ENCODE results near the gene DOCK4.

The DOCK4 gene

DNA sequence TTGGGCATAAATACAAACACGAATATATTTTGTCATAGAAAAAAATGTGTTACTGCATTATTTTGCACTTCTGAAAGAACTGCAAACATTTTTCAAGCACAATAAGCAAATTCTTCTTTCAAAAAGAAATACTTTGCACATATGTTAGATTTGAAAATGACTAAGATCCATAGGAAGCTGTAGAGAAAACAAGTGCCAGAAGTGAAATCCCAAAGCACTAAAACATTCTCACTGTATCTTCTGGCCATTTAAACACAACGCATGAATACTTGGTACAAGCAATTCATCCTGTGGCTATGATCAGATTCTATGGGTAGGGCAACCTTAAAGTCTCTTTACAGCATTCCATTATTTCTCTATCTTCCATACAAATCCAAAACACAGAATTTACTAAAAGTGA is 418.5 kb downstream of the DOCK4 start:
- Histone ChIP-seq H3K79me1 (ENCODE audit: low read length) (peaks cover 2% of the 10 kb centered on the region), H3K14ac (ENCODE audit: low read length) (no peak overlapping the region), H2BK5ac (ENCODE audit: low read depth, low read length, poor library complexity) (no peak overlapping the region), H2BK120ac (ENCODE audit: insufficient read depth, low read length, poor library complexity) (no peak overlapping the region), H3K27me3 (ENCODE audit: insufficient read depth, low read length) (no peaks in the 10 kb centered on the region), H3K79me2 (ENCODE audit: control insufficient read depth, insufficient read depth, low read length, poor library complexity) (no peaks in the 10 kb centered on the region), H3K4me1 (ENCODE audit: control insufficient read depth in 1 of 2, insufficient read depth in 2 of 2, low read length in 2 of 2) (peaks cover 2 to 5% of the 10 kb centered on the region in 2 experiments), H3K27ac (ENCODE audit: low read depth, low read length) (no peak overlapping the region), H3K18ac (ENCODE audit: low read length) (no peak overlapping the region), H3K9ac (ENCODE audit: low read length) (no peak overlapping the region), H4K8ac (ENCODE audit: low read depth, low read length) (no peak overlapping the region), H3K4me2 (ENCODE audit: low read length) (no peak overlapping the region), H2AK5ac (ENCODE audit: low read length) (no peak overlapping the region), H4K12ac (ENCODE audit: low read depth, low read length) (no peak overlapping the region), H3K23ac (ENCODE audit: low read length) (no peak overlapping the region), H2AFZ (ENCODE audit: insufficient read depth, low read length, poor library complexity) (no peak overlapping the region), H3K36me3 (ENCODE audit: control insufficient read depth in 1 of 2, insufficient read depth in 2 of 2, low read length in 2 of 2) (peaks cover 0 to 2% of the 10 kb centered on the region in 2 experiments), H3K4ac (ENCODE audit: low read depth, low read length) (no peak overlapping the region), H2BK12ac (ENCODE audit: low read length) (no peak overlapping the region), H3K4me3 (ENCODE audit: low read depth, low read length) (no peak overlapping the region), H3K9me3 (ENCODE audit: insufficient read depth, low read depth, low read length) (no peaks in the 10 kb centered on the region), H4K91ac (ENCODE audit: low read depth, low read length) (no peak overlapping the region)
- DNase-seq: no peak
- WGBS (ENCODE audit: extremely low coverage, insufficient coverage, insufficient read length): no CpG with 5 or more reads among the region's 2 CpGs

- no peak overlapping the region for H4K12ac ChIP-seq (ENCODE audit: low read depth, low read length)
- H3K79me1 ChIP-seq (ENCODE audit: low read length): peaks cover 2% of the 10 kb centered on the region
- H3K79me2 ChIP-seq (ENCODE audit: control insufficient read depth, insufficient read depth, low read length, poor library complexity): no peaks in the 10 kb centered on the region
- H2BK5ac ChIP-seq (ENCODE audit: low read depth, low read length, poor library complexity): no peak overlapping the region
- no peak for DNase-seq
- H3K4ac ChIP-seq (ENCODE audit: low read depth, low read length): no peak overlapping the region
- no peak overlapping the region for H3K27ac ChIP-seq (ENCODE audit: low read depth, low read length)
- no peak overlapping the region for H4K8ac ChIP-seq (ENCODE audit: low read depth, low read length)
- H2BK120ac ChIP-seq (ENCODE audit: insufficient read depth, low read length, poor library complexity): no peak overlapping the region
- H3K36me3 ChIP-seq (ENCODE audit: control insufficient read depth in 1 of 2, insufficient read depth in 2 of 2, low read length in 2 of 2): peaks cover 0 to 2% of the 10 kb centered on the region in 2 experiments
- H3K9me3 ChIP-seq (ENCODE audit: insufficient read depth, low read depth, low read length): no peaks in the 10 kb centered on the region
- no peak overlapping the region for H2AK5ac ChIP-seq (ENCODE audit: low read length)
- H3K18ac ChIP-seq (ENCODE audit: low read length): no peak overlapping the region
- no peak overlapping the region for H2AFZ ChIP-seq (ENCODE audit: insufficient read depth, low read length, poor library complexity)
- H3K14ac ChIP-seq (ENCODE audit: low read length): no peak overlapping the region
- no peak overlapping the region for H3K4me2 ChIP-seq (ENCODE audit: low read length)
- no peaks in the 10 kb centered on the region for H3K27me3 ChIP-seq (ENCODE audit: insufficient read depth, low read length)
- no peak overlapping the region for H4K91ac ChIP-seq (ENCODE audit: low read depth, low read length)
- H3K9ac ChIP-seq (ENCODE audit: low read length): no peak overlapping the region
- H3K4me1 ChIP-seq (ENCODE audit: control insufficient read depth in 1 of 2, insufficient read depth in 2 of 2, low read length in 2 of 2): peaks cover 2 to 5% of the 10 kb centered on the region in 2 experiments
- no peak overlapping the region for H3K23ac ChIP-seq (ENCODE audit: low read length)
- no peak overlapping the region for H3K4me3 ChIP-seq (ENCODE audit: low read depth, low read length)
- no peak overlapping the region for H2BK12ac ChIP-seq (ENCODE audit: low read length)
Observed at GRCh38 chr7:111787099-111787498, 419.1 kb downstream of the DOCK4 start.

DNA sequence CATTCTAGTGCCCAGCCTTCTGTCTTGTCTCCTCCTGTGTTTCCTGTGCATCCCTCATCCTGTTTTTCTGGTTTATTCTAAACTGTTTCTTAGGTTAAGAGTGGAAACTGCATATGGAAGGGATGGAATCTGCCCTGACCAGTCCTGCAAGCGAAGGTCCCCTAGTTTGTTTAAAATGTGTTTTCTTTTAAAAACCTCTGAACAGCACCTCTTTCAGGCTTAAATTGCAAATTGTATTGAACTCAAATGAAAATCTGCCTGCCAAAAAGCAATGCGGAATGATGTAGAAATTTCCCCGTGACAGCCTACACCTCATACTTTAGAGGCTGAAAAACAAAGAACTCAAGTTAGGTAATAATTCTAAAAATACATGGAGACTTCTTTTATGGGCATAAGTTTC is 421.1 kb downstream of the DOCK4 start:
- peaks cover 2% of the 10 kb centered on the region for H3K79me1 ChIP-seq (ENCODE audit: low read length)
- no peaks in the 10 kb centered on the region for H3K79me2 ChIP-seq (ENCODE audit: control insufficient read depth, insufficient read depth, low read length, poor library complexity)
- H2AK5ac ChIP-seq (ENCODE audit: low read length): no peak overlapping the region
- H3K4me2 ChIP-seq (ENCODE audit: low read length): peak overlapping the region; percentile 51
- no peak overlapping the region for H4K91ac ChIP-seq (ENCODE audit: low read depth, low read length)
- no peak overlapping the region for H2AFZ ChIP-seq (ENCODE audit: insufficient read depth, low read length, poor library complexity)
- H3K9me3 ChIP-seq (ENCODE audit: insufficient read depth, low read depth, low read length): no peaks in the 10 kb centered on the region
- H3K14ac ChIP-seq (ENCODE audit: low read length): no peak overlapping the region
- no peak overlapping the region for H2BK12ac ChIP-seq (ENCODE audit: low read length)
- peak overlapping the region; percentile 54 for H3K27ac ChIP-seq (ENCODE audit: low read depth, low read length)
- no peaks in the 10 kb centered on the region for H3K27me3 ChIP-seq (ENCODE audit: insufficient read depth, low read length)
- H4K12ac ChIP-seq (ENCODE audit: low read depth, low read length): no peak overlapping the region
- H3K4me1 ChIP-seq (ENCODE audit: control insufficient read depth in 1 of 2, insufficient read depth in 2 of 2, low read length in 2 of 2): peaks cover 2% of the 10 kb centered on the region in 2 experiments
- H3K4me3 ChIP-seq (ENCODE audit: low read depth, low read length): no peak overlapping the region
- no CpG with 5 or more reads among the region's 3 CpGs for WGBS (ENCODE audit: extremely low coverage, insufficient coverage, insufficient read length)
- DNase-seq: peak; percentile 8 to 64
- H3K9ac ChIP-seq (ENCODE audit: low read length): no peak overlapping the region
- no peak overlapping the region for H3K18ac ChIP-seq (ENCODE audit: low read length)
- H4K8ac ChIP-seq (ENCODE audit: low read depth, low read length): no peak overlapping the region
- no peak overlapping the region for H3K4ac ChIP-seq (ENCODE audit: low read depth, low read length)
- no peak overlapping the region for H2BK5ac ChIP-seq (ENCODE audit: low read depth, low read length, poor library complexity)
- H2BK120ac ChIP-seq (ENCODE audit: insufficient read depth, low read length, poor library complexity): no peak overlapping the region
- H3K23ac ChIP-seq (ENCODE audit: low read length): no peak overlapping the region
- peaks cover 0 to under 1% of the 10 kb centered on the region in 2 experiments for H3K36me3 ChIP-seq (ENCODE audit: control insufficient read depth in 1 of 2, insufficient read depth in 2 of 2, low read length in 2 of 2)

- Histone ChIP-seq H4K8ac (ENCODE audit: low read depth, low read length) (no peak overlapping the region), H3K4ac (ENCODE audit: low read depth, low read length) (no peak overlapping the region), H2BK120ac (ENCODE audit: insufficient read depth, low read length, poor library complexity) (peak overlapping the region; percentile 17), H2BK12ac (ENCODE audit: low read length) (no peak overlapping the region), H4K91ac (ENCODE audit: low read depth, low read length) (no peak overlapping the region), H3K9ac (ENCODE audit: low read length) (no peak overlapping the region), H3K23ac (ENCODE audit: low read length) (no peak overlapping the region), H3K14ac (ENCODE audit: low read length) (no peak overlapping the region), H3K4me1 (ENCODE audit: control insufficient read depth in 1 of 2, insufficient read depth in 2 of 2, low read length in 2 of 2) (peaks cover 2% of the 10 kb centered on the region in 2 experiments), H3K9me3 (ENCODE audit: insufficient read depth, low read depth, low read length) (no peaks in the 10 kb centered on the region), H3K18ac (ENCODE audit: low read length) (no peak overlapping the region), H4K12ac (ENCODE audit: low read depth, low read length) (no peak overlapping the region), H2AK5ac (ENCODE audit: low read length) (no peak overlapping the region), H2BK5ac (ENCODE audit: low read depth, low read length, poor library complexity) (no peak overlapping the region), H3K27ac (ENCODE audit: low read depth, low read length) (no peak overlapping the region), H3K79me1 (ENCODE audit: low read length) (peaks cover 2% of the 10 kb centered on the region), H2AFZ (ENCODE audit: insufficient read depth, low read length, poor library complexity) (no peak overlapping the region), H3K4me3 (ENCODE audit: low read depth, low read length) (no peak overlapping the region), H3K79me2 (ENCODE audit: control insufficient read depth, insufficient read depth, low read length, poor library complexity) (no peaks in the 10 kb centered on the region), H3K4me2 (ENCODE audit: low read length) (no peak overlapping the region), H3K27me3 (ENCODE audit: insufficient read depth, low read length) (no peaks in the 10 kb centered on the region), H3K36me3 (ENCODE audit: control insufficient read depth in 1 of 2, insufficient read depth in 2 of 2, low read length in 2 of 2) (no peaks in the 10 kb centered on the region)
- WGBS (ENCODE audit: extremely low coverage, insufficient coverage, insufficient read length): no CpG with 5 or more reads among the region's 2 CpGs
- no peak for DNase-seq
Observed at GRCh38 chr7:111784296-111784695, 421.9 kb downstream of the DOCK4 start.

Measured in trophoblast cell (in vitro differentiated cells and primary cell).